ENCODE results near the gene CDCA4. TPM values are rescaled to one million over a fixed set of nuclear protein-coding genes. Genes with fewer than 3 reads are reported as not detected.

The CDCA4 gene
- total and polyA plus RNA-seq, 2 donors (not counting 3 experiments of a cell fraction or from before 2014, with no cell fraction given) = 29.9 to 44.5 TPM

DNA sequence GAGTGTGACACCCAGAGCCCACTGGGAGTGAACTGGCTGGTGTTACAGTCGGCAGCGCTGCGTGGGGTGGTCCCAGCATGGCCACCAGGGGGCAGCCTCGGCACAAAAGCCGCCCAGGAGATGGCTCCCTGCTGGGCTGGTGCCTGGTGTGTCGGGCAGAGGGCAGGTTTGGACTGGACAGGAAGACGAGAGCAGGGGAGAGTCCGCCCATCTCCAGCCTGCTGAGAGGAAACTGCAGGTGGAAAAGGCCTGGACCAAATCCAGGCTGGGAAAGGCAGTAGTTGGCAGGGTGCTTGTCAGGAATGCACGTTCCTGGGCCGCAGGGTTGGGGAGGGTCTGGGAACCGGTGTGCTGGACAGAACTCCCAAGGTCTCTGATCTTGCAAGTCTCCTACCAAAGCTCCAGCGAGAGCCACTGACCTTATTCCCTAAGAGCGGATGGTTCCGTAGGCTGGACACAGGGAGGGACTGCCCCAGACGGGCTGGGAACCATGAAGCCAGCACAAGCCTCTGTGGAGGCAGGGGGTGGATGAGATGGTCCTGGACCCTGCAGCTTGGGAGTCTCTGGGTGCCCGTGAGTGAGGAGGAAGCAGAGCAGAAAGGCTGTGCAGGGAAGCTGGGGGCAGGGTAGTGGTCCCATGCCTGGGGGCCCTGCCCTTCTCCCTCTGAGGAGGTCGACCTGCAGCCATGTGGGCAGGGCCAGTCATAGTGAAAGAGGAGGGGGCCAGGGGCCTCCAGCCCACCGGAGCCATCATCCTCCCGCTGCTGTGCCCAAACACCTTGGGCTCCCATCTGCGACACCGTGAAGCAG lies 44.5 kb downstream of the CDCA4 start:
- Histone ChIP-seq H3K4me1 (ENCODE audit: control insufficient read depth, extremely low read depth, insufficient read depth, low read length) (peaks cover 39% of the 10 kb centered on the region), H3K79me2 (ENCODE audit: control insufficient read depth, insufficient read depth, low read length) (no peaks in the 10 kb centered on the region), H3K9ac (replicated peaks; ENCODE audit: extremely low read depth, insufficient read depth, low read length) (no peak overlapping the region), H3K9me1 (replicated peaks; ENCODE audit: control insufficient read depth, extremely low read depth, insufficient read depth, low read length) (no peaks in the 10 kb centered on the region), H3K36me3 (ENCODE audit: control insufficient read depth in 2 of 2, extremely low read depth in 1 of 2, insufficient read depth in 2 of 2, low read length in 2 of 2) (no peaks in the 10 kb centered on the region), H3K9me3 (replicated peaks; ENCODE audit: control insufficient read depth, insufficient read depth, low read length) (no peaks in the 10 kb centered on the region), H3K4me2 (ENCODE audit: insufficient read depth, low read length) (no peak overlapping the region), H2AFZ (ENCODE audit: low read depth, low read length) (no peak overlapping the region), H3K27me3 (ENCODE audit: control insufficient read depth in 2 of 2, insufficient read depth in 2 of 2, low read length in 2 of 2) (no peaks in the 10 kb centered on the region), H3K4me3 (replicated peaks in 1 of 3; ENCODE audit: insufficient read depth in 1 of 3, low read depth in 1 of 3, low read length in 3 of 3) (no peak overlapping the region), H3K27ac (ENCODE audit: insufficient read depth, low read depth, low read length) (no peak overlapping the region), H4K20me1 (replicated peaks; ENCODE audit: control insufficient read depth, extremely low read depth, insufficient read depth, low read length) (no peaks in the 10 kb centered on the region)
- no TSS peak for BruUV-seq (replicated peaks)
- FAIRE-seq (peak; percentile 92), DNase-seq (ENCODE audit: low read depth, low spot score) (peak; percentile 74)
- no peak for TF ChIP-seq POLR2AphosphoS5 (IDR thresholded peaks at IDR 0.05; ENCODE audit: insufficient read depth, low read depth, low read length)
- TF ChIP-seq, protein P1, sequence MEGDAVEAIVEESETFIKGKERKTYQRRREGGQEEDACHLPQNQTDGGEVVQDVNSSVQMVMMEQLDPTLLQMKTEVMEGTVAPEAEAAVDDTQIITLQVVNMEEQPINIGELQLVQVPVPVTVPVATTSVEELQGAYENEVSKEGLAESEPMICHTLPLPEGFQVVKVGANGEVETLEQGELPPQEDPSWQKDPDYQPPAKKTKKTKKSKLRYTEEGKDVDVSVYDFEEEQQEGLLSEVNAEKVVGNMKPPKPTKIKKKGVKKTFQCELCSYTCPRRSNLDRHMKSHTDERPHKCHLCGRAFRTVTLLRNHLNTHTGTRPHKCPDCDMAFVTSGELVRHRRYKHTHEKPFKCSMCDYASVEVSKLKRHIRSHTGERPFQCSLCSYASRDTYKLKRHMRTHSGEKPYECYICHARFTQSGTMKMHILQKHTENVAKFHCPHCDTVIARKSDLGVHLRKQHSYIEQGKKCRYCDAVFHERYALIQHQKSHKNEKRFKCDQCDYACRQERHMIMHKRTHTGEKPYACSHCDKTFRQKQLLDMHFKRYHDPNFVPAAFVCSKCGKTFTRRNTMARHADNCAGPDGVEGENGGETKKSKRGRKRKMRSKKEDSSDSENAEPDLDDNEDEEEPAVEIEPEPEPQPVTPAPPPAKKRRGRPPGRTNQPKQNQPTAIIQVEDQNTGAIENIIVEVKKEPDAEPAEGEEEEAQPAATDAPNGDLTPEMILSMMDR (IDR thresholded peaks at IDR 0.05; ENCODE audit: extremely low read depth in 1 of 2, insufficient read depth in 1 of 2, low read depth in 1 of 2, low read length in 2 of 2) = peak; percentile 90 to 98
- dilution Hi-C loops (cut with MboI; ENCODE audit: extremely low pct_ligation_motif_present, low sequenced_read_pairs) (no loop called here), intact Hi-C loops (cut with micrococcal nuclease) (loop anchor here (1.0 to 10.0 kb wide), 7 partner anchors 9 to 326 kb away; partner anchors contain the start of genes BRF1, CDCA4 and CLBA1)
- ChIA-PET CTCF (interaction anchor here (0.6 to 4.7 kb wide), 8 partner anchors 9 to 111 kb away, joined by 3 to 97 read pairs (median 5); partner anchors contain the start of gene CDCA4), POLR2A (no interaction called here)
